GM13976 (cell line): Measurements from ENCODE around the gene CIROP.

Experiments
- DNase-seq: peaks from one replicate; pipeline ENCODE4 v3.0.0; 2012; ENCODE audit warnings: low spot score
- CTCF ChIP-seq: IDR thresholded peaks from 2 replicates; pipeline ENCODE4 v1.5.1; 2012; ENCODE audit warnings: borderline replicate concordance, mild to moderate bottlenecking; ENCODE audit not compliant: insufficient read depth; ENCODE audit errors: extremely low read depth, missing control alignments, control extremely low read depth
- in situ Hi-C: fragments of 300-500 bp; cut with MboI; formaldehyde crosslinking; loops from one replicate; pipeline ENCODE4 v1.12.0; 2022; ENCODE audit warnings: low sequenced_read_pairs, mixed read lengths, inconsistent platforms; ENCODE audit not compliant: unreplicated experiment

The CIROP gene

GRCh38 chr14:23146980-23147379 lies 42.2 kb upstream of the CIROP start:
- TF ChIP-seq CTCF, result no peak
- in situ Hi-C loops, result no loop called here
- DNase-seq, result no peak

- in situ Hi-C loops, result no loop called here
- no peak for DNase-seq
These were observed 41.6 kb upstream of the CIROP start for GRCh38 chr14:23146351-23146910.

GRCh38 chr14:23145794-23146350 lies 41.1 kb upstream of the CIROP start:
- in situ Hi-C loops, result no loop called here
- TF ChIP-seq CTCF, result no peak
- DNase-seq, result no peak

More at GRCh38 chr14:23146351-23146910, 41.6 kb upstream of the CIROP start:
- TF ChIP-seq CTCF, result no peak

GRCh38 chr14:23143911-23144310 lies 39.1 kb upstream of the CIROP start:
- no peak for DNase-seq
- in situ Hi-C loops, result no loop called here
- no peak for TF ChIP-seq CTCF

GRCh38 chr14:23142826-23143225 lies 38.0 kb upstream of the CIROP start:
- no peak for TF ChIP-seq CTCF
- no peak for DNase-seq
- in situ Hi-C loops, result no loop called here

- in situ Hi-C loops, result no loop called here
- no peak for DNase-seq
- TF ChIP-seq CTCF, result no peak
These were observed 37.1 kb upstream of the CIROP start for GRCh38 chr14:23141706-23142444.
